ENCODE results near the gene SLC6A1. TPM values are rescaled to one million over a fixed set of nuclear protein-coding genes. Genes with fewer than 3 reads are reported as not detected.

Gene SLC6A1
- total RNA-seq, 1 experiment from 2014 or later, result not detected

DNA sequence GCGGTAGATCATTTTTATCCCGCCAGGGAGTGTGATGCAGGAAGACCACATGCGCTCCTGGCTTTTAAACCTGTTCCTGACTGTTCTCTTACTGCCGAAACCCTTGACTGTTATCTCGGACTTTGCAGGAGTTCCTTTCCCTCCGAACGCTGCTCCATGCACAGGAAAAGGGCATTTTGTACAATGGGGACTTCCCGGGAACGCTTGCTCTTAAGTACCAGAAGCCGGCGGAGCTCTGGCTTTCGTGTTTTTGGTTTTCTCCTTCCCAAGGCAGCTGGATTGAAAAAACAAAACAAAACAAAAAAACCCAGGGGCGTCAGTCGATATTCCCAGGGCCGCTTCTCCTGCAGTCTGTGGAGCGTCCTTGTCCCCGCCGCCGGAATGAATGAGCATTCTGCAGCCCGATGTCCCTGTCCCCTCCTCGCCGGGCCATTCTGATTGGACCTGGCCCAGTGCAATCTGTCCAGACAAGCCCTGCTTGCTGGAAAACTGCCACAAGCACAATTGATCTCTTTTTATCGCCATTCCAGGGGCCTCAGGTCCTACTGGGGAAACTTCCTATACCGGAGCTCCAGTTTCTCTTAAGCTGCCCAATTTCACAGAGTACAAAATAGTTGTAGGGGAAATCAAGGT lies 44.8 kb downstream of the SLC6A1 start:
- no peaks in the 10 kb centered on the region for H3K4me1 Mint-ChIP-seq (ENCODE audit: low read depth, unreplicated experiment)
- DNase-seq, result no peak
- BruUV-seq (replicated peaks), result no TSS peak
- H3K9me3 Mint-ChIP-seq (ENCODE audit: low read depth, unreplicated experiment), result no peaks in the 10 kb centered on the region
- CTCF ChIA-PET, result no interaction called here
- no peak overlapping the region for H3K27ac Mint-ChIP-seq (ENCODE audit: unreplicated experiment)
- TF ChIP-seq, protein P1, sequence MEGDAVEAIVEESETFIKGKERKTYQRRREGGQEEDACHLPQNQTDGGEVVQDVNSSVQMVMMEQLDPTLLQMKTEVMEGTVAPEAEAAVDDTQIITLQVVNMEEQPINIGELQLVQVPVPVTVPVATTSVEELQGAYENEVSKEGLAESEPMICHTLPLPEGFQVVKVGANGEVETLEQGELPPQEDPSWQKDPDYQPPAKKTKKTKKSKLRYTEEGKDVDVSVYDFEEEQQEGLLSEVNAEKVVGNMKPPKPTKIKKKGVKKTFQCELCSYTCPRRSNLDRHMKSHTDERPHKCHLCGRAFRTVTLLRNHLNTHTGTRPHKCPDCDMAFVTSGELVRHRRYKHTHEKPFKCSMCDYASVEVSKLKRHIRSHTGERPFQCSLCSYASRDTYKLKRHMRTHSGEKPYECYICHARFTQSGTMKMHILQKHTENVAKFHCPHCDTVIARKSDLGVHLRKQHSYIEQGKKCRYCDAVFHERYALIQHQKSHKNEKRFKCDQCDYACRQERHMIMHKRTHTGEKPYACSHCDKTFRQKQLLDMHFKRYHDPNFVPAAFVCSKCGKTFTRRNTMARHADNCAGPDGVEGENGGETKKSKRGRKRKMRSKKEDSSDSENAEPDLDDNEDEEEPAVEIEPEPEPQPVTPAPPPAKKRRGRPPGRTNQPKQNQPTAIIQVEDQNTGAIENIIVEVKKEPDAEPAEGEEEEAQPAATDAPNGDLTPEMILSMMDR (IDR thresholded peaks at IDR 0.05; ENCODE audit: unreplicated experiment), result no peak
- H3K27me3 Mint-ChIP-seq (ENCODE audit: unreplicated experiment), result peaks cover 89% of the 10 kb centered on the region
- intact Hi-C loops (cut with micrococcal nuclease; ENCODE audit: unreplicated experiment), result no loop called here
- no peaks in the 10 kb centered on the region for H3K36me3 Mint-ChIP-seq (ENCODE audit: insufficient read depth, unreplicated experiment)
- no peak overlapping the region for H3K4me3 Mint-ChIP-seq (ENCODE audit: low read depth, unreplicated experiment)

DNA sequence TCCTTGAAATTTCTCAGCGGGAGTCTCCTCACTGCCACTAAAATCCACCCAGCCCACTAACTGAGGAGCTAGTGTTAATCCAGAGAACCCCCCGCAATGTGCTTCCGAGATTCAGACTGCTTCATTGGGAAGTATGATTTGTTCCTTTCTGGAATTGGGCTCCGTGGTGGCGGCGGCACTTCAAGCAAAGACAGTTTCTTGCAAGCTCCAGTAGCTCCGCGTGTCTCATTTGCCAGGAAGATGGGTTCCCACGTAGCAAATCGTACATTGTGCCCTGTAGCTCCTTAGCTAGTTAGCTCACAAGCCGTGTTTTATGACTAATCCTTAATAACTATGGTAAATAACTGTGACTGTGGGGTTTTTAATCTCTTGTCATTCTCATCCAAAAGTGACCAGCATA lies 45.4 kb downstream of the SLC6A1 start:
- intact Hi-C loops (cut with micrococcal nuclease; ENCODE audit: unreplicated experiment), result no loop called here
- H3K4me1 Mint-ChIP-seq (ENCODE audit: low read depth, unreplicated experiment), result no peaks in the 10 kb centered on the region
- CTCF ChIA-PET, result no interaction called here

DNA sequence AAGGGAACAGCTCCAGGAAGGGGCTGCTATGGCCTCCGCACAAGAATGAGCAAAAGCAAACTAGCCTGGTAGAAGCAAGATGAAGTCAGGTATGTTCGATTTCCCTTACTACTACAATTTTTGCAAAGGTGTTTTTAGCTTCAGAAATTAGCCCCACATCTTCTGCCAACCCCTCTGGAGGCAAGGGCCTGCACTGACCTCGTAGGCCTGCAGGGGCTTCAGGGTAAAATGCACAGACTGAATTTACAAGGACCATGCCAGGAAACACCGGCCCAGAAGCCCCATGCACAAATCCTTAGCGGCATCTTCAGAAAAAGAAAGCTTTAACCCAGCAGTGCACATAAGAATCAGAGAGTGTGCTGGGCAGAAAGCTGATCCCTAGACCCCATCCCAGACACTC lies 53.0 kb downstream of the SLC6A1 start:
- BruUV-seq (replicated peaks), result no TSS peak
- intact Hi-C loops (cut with micrococcal nuclease; ENCODE audit: unreplicated experiment), result loop anchor here (5.0 kb wide), 1 partner anchor 353 kb away; no protein-coding TSS in a partner anchor

More for the DNA sequence above, 45.4 kb downstream of the SLC6A1 start:
- no TSS peak for BruUV-seq (replicated peaks)
- Mint-ChIP-seq H3K27me3 (ENCODE audit: unreplicated experiment) (peaks cover 90% of the 10 kb centered on the region), H3K4me3 (ENCODE audit: low read depth, unreplicated experiment) (no peak overlapping the region), H3K27ac (ENCODE audit: unreplicated experiment) (no peak overlapping the region), H3K9me3 (ENCODE audit: low read depth, unreplicated experiment) (no peaks in the 10 kb centered on the region), H3K36me3 (ENCODE audit: insufficient read depth, unreplicated experiment) (no peaks in the 10 kb centered on the region)
- TF ChIP-seq, protein P1 (IDR thresholded peaks at IDR 0.05; ENCODE audit: unreplicated experiment), result no peak
- no peak for DNase-seq

DNA sequence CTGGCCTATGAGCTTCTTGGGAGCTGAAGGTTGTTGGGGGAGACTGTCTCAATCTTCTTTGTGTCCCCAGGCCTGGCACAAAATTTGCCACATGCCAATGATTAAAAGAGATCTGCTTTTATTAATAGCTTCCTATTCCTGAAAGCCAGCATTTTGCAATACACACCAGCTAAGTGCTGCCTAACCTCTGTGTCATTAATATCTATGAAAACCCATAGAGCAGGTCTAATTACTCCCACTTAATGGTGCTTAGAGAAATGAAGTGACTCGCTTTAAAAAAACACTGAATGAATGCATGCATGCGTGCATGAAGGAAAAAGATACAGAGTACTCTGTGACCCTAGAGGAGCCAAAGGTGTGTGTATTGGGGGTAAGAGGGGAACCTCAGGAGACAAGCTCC lies 55.0 kb downstream of the SLC6A1 start:
- TF ChIP-seq, protein P1 (IDR thresholded peaks at IDR 0.05; ENCODE audit: unreplicated experiment), result no peak
- Mint-ChIP-seq H3K4me1 (ENCODE audit: low read depth, unreplicated experiment) (no peaks in the 10 kb centered on the region), H3K4me3 (ENCODE audit: low read depth, unreplicated experiment) (no peak overlapping the region), H3K36me3 (ENCODE audit: insufficient read depth, unreplicated experiment) (no peaks in the 10 kb centered on the region), H3K27me3 (ENCODE audit: unreplicated experiment) (peaks cover 32% of the 10 kb centered on the region), H3K9me3 (ENCODE audit: low read depth, unreplicated experiment) (no peaks in the 10 kb centered on the region), H3K27ac (ENCODE audit: unreplicated experiment) (no peak overlapping the region)
- intact Hi-C loops (cut with micrococcal nuclease; ENCODE audit: unreplicated experiment), result loop anchor here (5.0 kb wide), 1 partner anchor 355 kb away; no protein-coding TSS in a partner anchor
- no peak for DNase-seq
- BruUV-seq (replicated peaks), result no TSS peak
- CTCF ChIA-PET, result no interaction called here

More for the DNA sequence above, 53.0 kb downstream of the SLC6A1 start:
- no peak for DNase-seq
- H3K36me3 Mint-ChIP-seq (ENCODE audit: insufficient read depth, unreplicated experiment), result no peaks in the 10 kb centered on the region
- no peak overlapping the region for H3K27ac Mint-ChIP-seq (ENCODE audit: unreplicated experiment)
- H3K4me3 Mint-ChIP-seq (ENCODE audit: low read depth, unreplicated experiment), result no peak overlapping the region
- no peaks in the 10 kb centered on the region for H3K4me1 Mint-ChIP-seq (ENCODE audit: low read depth, unreplicated experiment)
- H3K9me3 Mint-ChIP-seq (ENCODE audit: low read depth, unreplicated experiment), result no peaks in the 10 kb centered on the region
- TF ChIP-seq, protein P1 (IDR thresholded peaks at IDR 0.05; ENCODE audit: unreplicated experiment), result no peak
- CTCF ChIA-PET, result no interaction called here
- peaks cover 52% of the 10 kb centered on the region for H3K27me3 Mint-ChIP-seq (ENCODE audit: unreplicated experiment)

Measured in Calu3 (cell line).